Omental fat pad (tissue), 4 donors: ENCODE measurements around the gene AP3B1. TPM values are rescaled to one million over a fixed set of nuclear protein-coding genes. Genes with fewer than 3 reads are reported as not detected.
"Not testable (repeated sequence)": the region's sequence is repeated elsewhere in the genome, so short reads cannot be mapped to it uniquely, and the experiment has no call there.

ENCODE experiments used
- ATAC-seq: fragments of 150-250 bp; one replicate; pipeline ENCODE4 v1.9.1; 2016; ENCODE audit warnings: mild to moderate bottlenecking, moderate library complexity; ENCODE audit not compliant: low FRiP score
- DNase-seq: peaks from one replicate; pipeline ENCODE4 v3.0.0-alpha.2; 2019; ENCODE audit warnings: low spot score
- total RNA-seq, 4 donors: library from RNA; depleted of rRNA; stranded (reverse); fragments of >200 nt; gene quantifications; one replicate each; pipeline ENCODE4 v1.1.0, GENCODE V29; 2016
- TF ChIP-seq, protein P1 (sequence below), 3 donors: fragments of 450-650 bp; IDR thresholded peaks; one replicate each; pipeline ENCODE4 v1.5.1; 2016 to 2017; ENCODE audit warnings: antibody characterized with exemption in 3 of 3, mild to moderate bottlenecking in 3 of 3, moderate library complexity in 2 of 3

Gene AP3B1
- total RNA-seq, 4 donors from 2014 or later, result 31.1 to 47.3 (median 41.7) TPM

DNA sequence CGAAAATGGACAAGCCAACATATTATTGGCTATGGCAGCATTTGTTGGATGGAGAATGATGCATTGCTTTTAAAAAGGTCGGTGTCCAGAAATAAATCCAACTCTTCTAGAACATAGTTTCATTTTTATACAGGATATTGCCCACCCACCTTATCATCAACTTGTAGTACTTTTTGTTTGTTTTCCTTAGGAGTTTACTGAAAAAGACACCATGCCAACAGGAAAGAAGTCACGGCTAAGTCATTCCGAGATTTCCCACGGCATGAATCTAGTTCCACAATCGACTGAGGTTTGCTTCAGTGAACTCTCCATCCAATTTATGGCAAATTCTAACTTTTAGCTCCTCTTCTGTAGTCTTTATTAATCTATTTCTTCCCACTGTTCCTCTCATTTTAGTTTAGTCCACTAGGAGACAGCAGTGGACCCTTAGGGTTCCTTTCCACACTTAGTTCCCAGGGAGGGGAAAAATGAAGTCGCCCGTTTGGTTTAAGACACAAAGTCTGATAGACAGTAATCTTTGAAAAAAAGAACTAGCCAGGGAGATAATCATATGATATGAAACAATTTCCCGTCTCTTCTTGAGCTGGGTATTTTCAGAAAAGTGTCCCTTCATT lies 237.5 kb downstream of the AP3B1 start:
- no peak for DNase-seq
- TF ChIP-seq, protein P1, sequence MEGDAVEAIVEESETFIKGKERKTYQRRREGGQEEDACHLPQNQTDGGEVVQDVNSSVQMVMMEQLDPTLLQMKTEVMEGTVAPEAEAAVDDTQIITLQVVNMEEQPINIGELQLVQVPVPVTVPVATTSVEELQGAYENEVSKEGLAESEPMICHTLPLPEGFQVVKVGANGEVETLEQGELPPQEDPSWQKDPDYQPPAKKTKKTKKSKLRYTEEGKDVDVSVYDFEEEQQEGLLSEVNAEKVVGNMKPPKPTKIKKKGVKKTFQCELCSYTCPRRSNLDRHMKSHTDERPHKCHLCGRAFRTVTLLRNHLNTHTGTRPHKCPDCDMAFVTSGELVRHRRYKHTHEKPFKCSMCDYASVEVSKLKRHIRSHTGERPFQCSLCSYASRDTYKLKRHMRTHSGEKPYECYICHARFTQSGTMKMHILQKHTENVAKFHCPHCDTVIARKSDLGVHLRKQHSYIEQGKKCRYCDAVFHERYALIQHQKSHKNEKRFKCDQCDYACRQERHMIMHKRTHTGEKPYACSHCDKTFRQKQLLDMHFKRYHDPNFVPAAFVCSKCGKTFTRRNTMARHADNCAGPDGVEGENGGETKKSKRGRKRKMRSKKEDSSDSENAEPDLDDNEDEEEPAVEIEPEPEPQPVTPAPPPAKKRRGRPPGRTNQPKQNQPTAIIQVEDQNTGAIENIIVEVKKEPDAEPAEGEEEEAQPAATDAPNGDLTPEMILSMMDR (IDR thresholded peaks at IDR 0.05), result no peak
- no peak for ATAC-seq

GRCh38 chr5:78056053-78056452 lies 238.4 kb downstream of the AP3B1 start:
- TF ChIP-seq, protein P1 (IDR thresholded peaks at IDR 0.05), result no peak
- no peak for ATAC-seq
- no peak for DNase-seq

GRCh38 chr5:78050888-78051287 lies 243.6 kb downstream of the AP3B1 start:
- ATAC-seq, result no peak
- no peak for DNase-seq
- TF ChIP-seq, protein P1 (IDR thresholded peaks at IDR 0.05), result no peak

- DNase-seq, ATAC-seq: not testable (repeated sequence)
These were observed 247.7 kb downstream of the AP3B1 start for GRCh38 chr5:78046823-78047222.

DNA sequence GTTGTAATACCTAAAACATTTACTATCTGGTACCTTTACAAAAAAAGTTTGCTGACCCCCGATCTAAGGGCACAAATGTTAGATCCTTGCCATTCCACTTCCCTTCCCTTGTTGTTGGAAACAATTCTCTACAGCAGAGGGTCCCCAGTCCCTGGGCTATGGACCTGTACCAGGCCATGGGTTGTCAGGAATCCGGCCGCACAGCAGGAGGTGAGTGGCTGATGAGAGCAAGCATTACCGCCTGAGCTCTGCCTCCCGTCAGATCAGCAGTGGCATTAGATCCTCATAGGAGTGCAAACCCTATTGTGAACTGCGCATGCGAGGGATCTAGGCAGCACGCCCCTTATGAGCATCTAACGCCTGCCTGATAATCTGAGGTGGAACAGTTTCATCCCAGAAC lies 248.5 kb downstream of the AP3B1 start:
- no peak for ATAC-seq
- DNase-seq, result no peak
- TF ChIP-seq, protein P1 (IDR thresholded peaks at IDR 0.05), result no peak

- DNase-seq (no peak), ATAC-seq (no peak)
- TF ChIP-seq, protein P1 (IDR thresholded peaks at IDR 0.05), result no peak
These were observed 252.7 kb downstream of the AP3B1 start for GRCh38 chr5:78041805-78042204.

DNA sequence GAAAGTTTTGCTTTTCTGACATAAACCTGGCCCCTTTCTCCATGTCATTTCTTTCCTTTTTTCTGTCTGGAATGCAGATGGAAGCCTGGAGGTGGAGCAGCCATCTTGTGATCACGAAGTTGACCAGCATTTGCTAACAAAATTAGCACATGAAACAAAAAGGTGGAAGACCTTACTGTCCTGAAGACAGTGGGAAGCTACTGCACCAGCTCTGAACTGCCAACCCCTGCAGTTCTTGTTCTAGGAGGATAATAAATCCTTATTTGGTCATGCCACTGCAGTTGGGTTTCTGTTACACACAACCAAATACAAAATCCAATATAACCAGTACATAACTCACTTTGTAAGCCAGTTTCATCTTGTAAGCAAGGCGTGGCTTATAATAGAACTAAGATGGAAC lies 269.0 kb downstream of the AP3B1 start:
- ATAC-seq (no peak), DNase-seq (no peak)
- TF ChIP-seq, protein P1 (IDR thresholded peaks at IDR 0.05), result no peak
